Loucy (cell line): Measurements from ENCODE around the gene SCN11A.

ENCODE experiments used
- H2AFZ ChIP-seq: fragments of 200-600 bp; sonication (generic); 2 replicates; pipeline ENCODE4 v1.6.0; 2016; ENCODE audit warnings: antibody characterized with exemption, mild to moderate bottlenecking, low read length, moderate library complexity
- H3F3A ChIP-seq: fragments of 200-600 bp; 2 replicates; pipeline ENCODE4 v1.6.0; 2016; ENCODE audit warnings: antibody characterized with exemption, low read depth, mild to moderate bottlenecking
- H3K27me3 ChIP-seq: fragments of 200-600 bp; sonication (generic); 2 replicates; pipeline ENCODE4 v1.6.1; 2014; ENCODE audit warnings: low read length, mild to moderate bottlenecking; ENCODE audit not compliant: insufficient read depth, poor library complexity, severe bottlenecking
- H3K36me3 ChIP-seq: fragments of 200-600 bp; sonication (generic); 2 replicates; pipeline ENCODE4 v1.6.1; 2016; ENCODE audit warnings: low read length; ENCODE audit not compliant: insufficient read depth
- H3K4me1 ChIP-seq: fragments of 200-600 bp; sonication (generic); 2 replicates; pipeline ENCODE4 v1.5.1; 2014; ENCODE audit warnings: low read length, mild to moderate bottlenecking; ENCODE audit not compliant: insufficient read depth, poor library complexity, severe bottlenecking
- H3K4me2 ChIP-seq: fragments of 200-600 bp; sonication (generic); 2 replicates; pipeline ENCODE4 v1.6.0; 2014; ENCODE audit warnings: antibody characterized with exemption, low read length, low read depth, mild to moderate bottlenecking; ENCODE audit not compliant: poor library complexity, severe bottlenecking
- H3K4me3 ChIP-seq: fragments of 200-600 bp; sonication (generic); 2 replicates; pipeline ENCODE4 v1.5.1; 2014; ENCODE audit warnings: low read length, mild to moderate bottlenecking, mixed read lengths; ENCODE audit not compliant: poor library complexity, severe bottlenecking
- H3K79me2 ChIP-seq: fragments of 200-600 bp; sonication (generic); 2 replicates; pipeline ENCODE4 v1.6.1; 2014; ENCODE audit warnings: low read length; ENCODE audit not compliant: insufficient read depth
- H3K9ac ChIP-seq: fragments of 200-600 bp; sonication (generic); 2 replicates; pipeline ENCODE4 v1.6.0; 2014; ENCODE audit warnings: mild to moderate bottlenecking, low read depth, low read length, moderate library complexity; ENCODE audit not compliant: poor library complexity, severe bottlenecking
- H3K9me2 ChIP-seq: fragments of 200-600 bp; sonication (generic); replicated peaks from 2 replicates; pipeline ENCODE4 v1.6.1; 2016; ENCODE audit warnings: low read depth, low read length, mixed read lengths
- H3K9me3 ChIP-seq: fragments of 200-600 bp; sonication (generic); 2 replicates; pipeline ENCODE4 v1.6.1; 2014; ENCODE audit warnings: mild to moderate bottlenecking, antibody characterized with exemption, low read length, low read depth; ENCODE audit not compliant: insufficient read depth
- H4K20me1 ChIP-seq: fragments of 200-600 bp; sonication (generic); 2 replicates; pipeline ENCODE4 v1.6.0; 2014; ENCODE audit warnings: antibody characterized with exemption, low read length, mild to moderate bottlenecking; ENCODE audit not compliant: insufficient read depth, poor library complexity, severe bottlenecking
- EZH2phosphoT487 ChIP-seq: fragments of 200-600 bp; IDR thresholded peaks from 2 replicates; pipeline ENCODE4 v1.6.1; 2018; ENCODE audit warnings: antibody characterized with exemption, mild to moderate bottlenecking, moderate library complexity, borderline replicate concordance
- TF ChIP-seq, protein P1 (sequence below): fragments of 200-600 bp; sonication (generic); conservative IDR thresholded peaks from 2 replicates; pipeline ENCODE4 v1.5.1; 2014; ENCODE audit warnings: mild to moderate bottlenecking, antibody characterized with exemption, low read length

Gene SCN11A

DNA sequence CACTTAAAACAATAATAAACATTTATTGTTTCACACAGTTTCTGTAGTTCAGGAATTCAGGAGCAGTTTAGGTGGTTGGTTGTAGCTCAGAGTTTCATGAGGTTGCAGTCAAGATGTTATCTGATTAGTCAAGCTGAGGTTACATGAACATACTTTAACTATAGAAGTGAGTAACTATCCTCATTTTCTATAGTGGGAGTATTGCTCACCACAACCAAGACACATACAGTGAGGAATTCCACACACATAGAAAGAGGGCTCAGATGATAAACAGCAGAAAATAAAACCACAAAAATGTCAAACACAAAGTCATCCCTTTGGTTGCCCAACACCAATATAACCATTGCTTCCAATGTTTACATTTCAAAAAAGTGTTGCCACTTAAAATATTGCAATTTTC lies 13.6 kb downstream of the SCN11A start:
- H3K9me2 ChIP-seq: no peaks in the 10 kb centered on the region
- H3K79me2 ChIP-seq: no peaks in the 10 kb centered on the region
- H3K4me3 ChIP-seq: no peak overlapping the region
- no peaks in the 10 kb centered on the region for H3K9me3 ChIP-seq
- no peaks in the 10 kb centered on the region for H3K4me1 ChIP-seq
- H3F3A ChIP-seq: no peaks in the 10 kb centered on the region
- no peak overlapping the region for H2AFZ ChIP-seq
- no peak overlapping the region for H3K9ac ChIP-seq
- no peaks in the 10 kb centered on the region for H4K20me1 ChIP-seq
- H3K36me3 ChIP-seq: no peaks in the 10 kb centered on the region
- TF ChIP-seq, protein P1, sequence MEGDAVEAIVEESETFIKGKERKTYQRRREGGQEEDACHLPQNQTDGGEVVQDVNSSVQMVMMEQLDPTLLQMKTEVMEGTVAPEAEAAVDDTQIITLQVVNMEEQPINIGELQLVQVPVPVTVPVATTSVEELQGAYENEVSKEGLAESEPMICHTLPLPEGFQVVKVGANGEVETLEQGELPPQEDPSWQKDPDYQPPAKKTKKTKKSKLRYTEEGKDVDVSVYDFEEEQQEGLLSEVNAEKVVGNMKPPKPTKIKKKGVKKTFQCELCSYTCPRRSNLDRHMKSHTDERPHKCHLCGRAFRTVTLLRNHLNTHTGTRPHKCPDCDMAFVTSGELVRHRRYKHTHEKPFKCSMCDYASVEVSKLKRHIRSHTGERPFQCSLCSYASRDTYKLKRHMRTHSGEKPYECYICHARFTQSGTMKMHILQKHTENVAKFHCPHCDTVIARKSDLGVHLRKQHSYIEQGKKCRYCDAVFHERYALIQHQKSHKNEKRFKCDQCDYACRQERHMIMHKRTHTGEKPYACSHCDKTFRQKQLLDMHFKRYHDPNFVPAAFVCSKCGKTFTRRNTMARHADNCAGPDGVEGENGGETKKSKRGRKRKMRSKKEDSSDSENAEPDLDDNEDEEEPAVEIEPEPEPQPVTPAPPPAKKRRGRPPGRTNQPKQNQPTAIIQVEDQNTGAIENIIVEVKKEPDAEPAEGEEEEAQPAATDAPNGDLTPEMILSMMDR: no peak
- TF ChIP-seq EZH2phosphoT487: no peak
- H3K27me3 ChIP-seq: no peaks in the 10 kb centered on the region
- H3K4me2 ChIP-seq: no peak overlapping the region

DNA sequence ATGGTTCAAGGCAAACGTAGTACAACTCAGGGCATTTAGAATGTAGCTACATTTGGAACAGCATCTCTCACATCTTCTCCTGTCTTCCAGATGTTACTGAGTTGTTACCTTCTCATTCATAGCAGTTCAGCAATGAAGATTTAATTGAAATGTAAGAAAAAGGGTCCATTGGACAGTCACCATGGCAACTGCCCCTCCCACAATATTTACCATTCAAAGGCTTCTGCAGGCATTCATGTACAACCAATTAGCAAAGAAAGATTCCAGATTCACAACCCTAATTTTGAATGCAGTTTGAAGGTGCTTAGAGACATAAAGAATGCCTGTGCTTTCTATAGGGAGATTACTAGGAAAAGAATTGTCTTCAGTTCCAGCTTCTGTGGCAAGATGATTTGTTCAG lies 22.2 kb downstream of the SCN11A start:
- Histone ChIP-seq H3K9me3 (no peaks in the 10 kb centered on the region), H3K4me2 (no peak overlapping the region), H3K9me2 (no peaks in the 10 kb centered on the region), H3K4me1 (no peaks in the 10 kb centered on the region), H3K9ac (no peak overlapping the region), H3K27me3 (no peaks in the 10 kb centered on the region), H3K36me3 (no peaks in the 10 kb centered on the region), H3F3A (no peaks in the 10 kb centered on the region), H3K79me2 (no peaks in the 10 kb centered on the region), H4K20me1 (no peaks in the 10 kb centered on the region), H2AFZ (no peak overlapping the region), H3K4me3 (no peak overlapping the region)
- no peak for TF ChIP-seq EZH2phosphoT487
- TF ChIP-seq, protein P1: no peak

DNA sequence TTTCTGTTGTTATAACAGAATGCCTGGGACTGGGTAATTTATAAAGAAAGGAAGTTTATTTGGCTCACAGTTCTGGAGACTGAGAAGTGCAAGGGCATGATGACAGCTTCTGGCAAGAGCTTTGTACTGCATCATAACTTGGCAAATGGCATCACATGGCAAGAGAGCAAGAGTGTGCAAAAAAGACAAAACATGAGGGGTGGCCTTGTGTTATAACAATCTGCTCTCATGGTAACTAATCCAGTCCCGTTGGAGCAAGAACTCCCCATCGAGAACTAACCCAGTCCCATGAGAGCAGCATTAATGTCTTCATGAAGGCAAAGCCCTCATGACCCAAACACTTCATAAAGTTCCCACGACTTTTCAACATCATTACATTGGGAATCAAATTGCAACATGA lies 23.2 kb downstream of the SCN11A start:
- Histone ChIP-seq H4K20me1 (no peaks in the 10 kb centered on the region), H3F3A (no peaks in the 10 kb centered on the region)

More for the DNA sequence above, 23.2 kb downstream of the SCN11A start:
- H3K9me3 ChIP-seq: no peaks in the 10 kb centered on the region
- H3K9ac ChIP-seq: no peak overlapping the region
- no peak overlapping the region for H2AFZ ChIP-seq
- no peaks in the 10 kb centered on the region for H3K9me2 ChIP-seq
- H3K4me3 ChIP-seq: no peak overlapping the region
- H3K27me3 ChIP-seq: no peaks in the 10 kb centered on the region
- no peaks in the 10 kb centered on the region for H3K36me3 ChIP-seq
- TF ChIP-seq, protein P1: no peak
- TF ChIP-seq EZH2phosphoT487: no peak
- no peak overlapping the region for H3K4me2 ChIP-seq
- H3K4me1 ChIP-seq: no peaks in the 10 kb centered on the region
- H3K79me2 ChIP-seq: no peaks in the 10 kb centered on the region
